ENCODE results near the gene SARS1.

- no peak for TF ChIP-seq CTCF (IDR thresholded peaks at IDR 0.05; ENCODE audit: insufficient read depth, low read length, poor library complexity, severe bottlenecking)
- no peak for TF ChIP-seq EZH2phosphoT487 (conservative IDR thresholded peaks at IDR 0.05; ENCODE audit: low read length)
These were observed 38.6 kb downstream of the SARS1 start for GRCh38 chr1:109252167-109252892.

Data from SU-DHL-6 (cell line).